HL-60/S4 (cell line): Measurements from ENCODE around the gene KCTD16.

Experiments used
- in situ Hi-C: fragments of 300-500 bp; cut with MboI; formaldehyde crosslinking; loops from 2 replicates; pipeline ENCODE4 v1.14.3; 2022; ENCODE audit warnings: low sequenced_read_pairs

The KCTD16 gene

GRCh38 chr5:144170276-144171024 is at the start of gene KCTD16, which contains the start of gene YIPF5:
Gene KCTD16 (plus strand): TSS chr5:144170873.
Gene YIPF5 (minus strand): TSS chr5:144170659. CDS start chr5:144169955, 704 bp downstream.
- in situ Hi-C loops: no loop called here

DNA sequence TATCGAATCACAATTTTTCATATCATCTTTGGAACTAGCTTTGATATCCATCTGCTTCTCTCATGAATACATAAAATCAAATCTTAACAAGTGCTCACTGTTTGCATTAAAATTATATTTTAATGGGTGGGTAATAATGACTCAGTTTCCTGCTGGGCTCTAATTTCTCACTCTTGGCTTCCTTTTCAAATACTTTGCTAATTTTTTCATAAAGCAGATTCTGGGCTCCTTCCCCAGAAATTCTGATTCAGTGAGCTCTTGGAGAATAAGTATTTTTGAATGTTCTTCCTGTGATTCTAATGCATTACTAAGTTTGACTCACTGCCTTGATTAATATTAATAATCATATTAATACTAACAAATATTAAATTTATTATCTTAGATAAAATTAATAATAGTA is 49.1 kb upstream of the KCTD16 start:
- in situ Hi-C loops: no loop called here

DNA sequence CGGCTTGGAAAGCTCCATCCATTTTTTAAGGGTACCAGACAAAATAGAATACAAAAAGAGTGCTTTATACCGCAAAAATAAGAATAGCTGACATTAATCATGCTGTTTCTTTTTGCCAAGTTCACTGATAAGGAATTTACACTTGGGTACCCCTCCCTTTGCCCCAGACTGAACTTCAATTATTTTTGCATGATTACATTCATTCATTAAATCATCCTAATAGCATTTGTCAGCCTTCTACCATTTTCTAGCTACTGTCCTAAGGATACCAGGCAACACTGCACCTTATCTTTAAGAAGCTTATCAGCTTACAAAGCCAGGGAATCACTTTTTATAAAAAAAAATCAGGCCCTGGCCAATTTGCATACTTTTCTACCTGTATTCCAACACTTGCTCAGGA is 48.6 kb upstream of the KCTD16 start:
- in situ Hi-C loops: no loop called here

DNA sequence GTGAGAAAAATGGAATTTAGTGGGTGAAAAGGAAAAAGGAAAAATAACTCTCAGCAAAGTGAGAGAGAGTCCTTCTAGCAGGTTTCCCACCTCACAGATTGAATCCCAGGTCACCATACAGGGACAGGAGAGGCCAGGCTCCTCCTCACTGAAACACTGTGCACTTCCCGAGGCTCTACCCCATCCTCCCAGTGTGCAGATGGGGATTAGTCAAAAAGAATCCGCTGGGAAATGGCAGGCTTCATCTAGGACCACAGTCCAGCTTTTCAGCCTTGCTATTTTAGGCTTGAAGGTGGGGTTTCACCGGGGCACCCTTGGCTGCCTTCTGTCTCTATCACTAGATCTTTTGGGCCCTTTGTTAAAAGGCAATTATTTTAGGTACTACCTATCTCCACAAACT is 48.0 kb upstream of the KCTD16 start:
- in situ Hi-C loops: no loop called here

GRCh38 chr5:144125163-144125726 is 45.4 kb upstream of the KCTD16 start:
- in situ Hi-C loops: no loop called here

DNA sequence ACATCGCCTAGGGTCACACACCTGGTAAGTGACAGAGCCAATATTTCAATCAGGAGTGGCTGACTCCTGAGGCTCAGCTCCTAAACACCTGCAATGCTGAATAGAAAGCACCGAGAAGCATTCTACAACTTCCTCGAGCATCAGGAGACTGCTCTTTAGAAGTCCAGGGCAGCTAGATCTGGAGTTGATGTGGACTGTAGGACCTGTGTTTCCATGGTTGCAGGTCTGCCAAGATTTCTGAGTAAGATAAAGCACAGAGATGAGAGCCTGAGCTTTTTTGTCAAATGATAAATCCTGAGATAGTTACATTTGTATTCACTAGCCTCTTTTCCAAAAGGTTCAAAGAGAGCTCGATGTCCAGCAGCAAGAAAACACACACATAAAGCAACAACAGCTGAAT is 44.0 kb upstream of the KCTD16 start:
- in situ Hi-C loops: no loop called here

GRCh38 chr5:144128844-144129243 is 41.8 kb upstream of the KCTD16 start:
- in situ Hi-C loops: no loop called here

DNA sequence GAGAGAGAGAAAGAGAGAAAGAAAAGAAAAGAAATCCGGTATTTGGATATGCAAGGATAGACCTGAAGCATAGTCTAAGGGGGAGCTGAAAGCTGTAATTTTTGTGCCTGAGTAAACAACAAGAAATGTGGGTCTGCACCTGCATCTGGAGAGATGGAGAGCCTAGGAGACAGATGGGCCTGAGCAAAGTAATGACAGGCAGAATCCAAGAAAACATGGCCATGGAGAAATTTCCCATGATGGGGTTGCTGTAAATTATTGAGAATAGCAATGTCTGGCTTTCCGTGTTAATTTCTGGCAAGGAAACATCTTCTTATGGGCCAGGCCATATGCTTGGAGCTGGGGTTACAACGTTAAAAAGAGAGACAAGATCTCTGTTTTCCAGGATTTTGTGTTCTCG is 40.4 kb upstream of the KCTD16 start:
- in situ Hi-C loops: no loop called here

- in situ Hi-C loops: no loop called here
Observed at GRCh38 chr5:144131261-144131660, 39.4 kb upstream of the KCTD16 start.

DNA sequence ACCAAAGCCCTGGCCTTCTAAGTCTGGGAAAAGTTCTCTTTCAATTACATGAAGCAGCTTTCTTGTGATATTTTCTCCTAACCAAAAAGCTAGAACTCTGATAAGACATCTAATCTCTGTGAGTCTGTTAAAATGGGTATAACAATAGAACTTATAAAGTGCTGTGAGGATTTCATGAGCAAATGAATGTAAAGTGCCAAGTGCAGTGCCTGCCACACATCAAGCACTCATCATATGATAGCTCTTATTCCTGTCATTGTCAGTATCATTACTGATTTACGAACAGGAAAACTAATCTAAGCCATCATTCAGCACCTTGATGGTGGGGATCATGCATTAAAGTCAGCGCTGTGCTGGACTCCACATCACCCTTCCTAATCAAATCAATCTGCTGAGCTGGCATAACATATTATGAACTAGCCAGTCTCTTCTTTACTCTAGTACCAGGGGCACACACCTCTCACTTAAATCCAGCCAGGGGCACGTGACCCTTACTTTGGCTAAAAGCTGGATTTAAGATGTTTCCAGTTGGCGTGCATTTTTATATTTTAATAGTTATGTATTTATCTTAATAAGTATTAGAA is 37.5 kb upstream of the KCTD16 start:
- in situ Hi-C loops: no loop called here

GRCh38 chr5:144134194-144134826 is 36.4 kb upstream of the KCTD16 start:
- in situ Hi-C loops: no loop called here

- in situ Hi-C loops: no loop called here
Observed at GRCh38 chr5:144135113-144135762, 35.4 kb upstream of the KCTD16 start.

GRCh38 chr5:144139586-144139985 is 31.1 kb upstream of the KCTD16 start:
- in situ Hi-C loops: no loop called here

- in situ Hi-C loops: no loop called here
Observed at GRCh38 chr5:144141585-144141984, 29.1 kb upstream of the KCTD16 start.

DNA sequence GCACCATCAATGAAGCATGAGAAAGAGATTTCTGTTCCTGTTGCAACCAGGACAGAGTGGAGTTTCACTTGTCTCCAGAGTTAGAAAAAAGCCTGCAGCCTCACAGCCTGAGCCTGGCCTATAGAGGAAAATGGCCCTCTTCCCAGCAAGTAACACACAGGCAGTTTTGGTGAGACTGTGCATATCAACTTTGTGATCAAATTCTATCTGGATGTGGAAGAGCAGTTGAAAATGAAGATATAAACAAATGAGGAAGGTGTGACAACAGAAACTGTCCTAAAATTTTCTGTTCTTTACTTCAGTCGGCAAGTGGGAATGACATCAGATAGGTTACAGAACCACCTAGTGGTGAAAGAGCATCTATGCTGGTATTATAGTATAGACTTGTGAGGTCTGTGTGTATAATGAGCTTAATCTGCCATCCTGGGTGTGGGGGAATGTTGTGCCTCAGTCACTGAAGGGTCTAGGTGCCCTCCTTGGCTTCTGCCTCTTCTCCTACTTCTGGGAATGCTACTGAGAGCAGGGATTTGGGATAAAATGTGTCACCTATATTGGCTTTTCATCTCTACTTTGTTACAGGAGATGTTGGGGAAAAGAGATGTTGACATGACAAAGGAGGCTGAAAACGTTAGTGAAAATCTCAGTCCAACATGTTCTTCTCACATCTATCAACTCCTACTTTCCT is 28.4 kb upstream of the KCTD16 start:
- in situ Hi-C loops: no loop called here

GRCh38 chr5:144142824-144143162 is 27.9 kb upstream of the KCTD16 start:
- in situ Hi-C loops: no loop called here

DNA sequence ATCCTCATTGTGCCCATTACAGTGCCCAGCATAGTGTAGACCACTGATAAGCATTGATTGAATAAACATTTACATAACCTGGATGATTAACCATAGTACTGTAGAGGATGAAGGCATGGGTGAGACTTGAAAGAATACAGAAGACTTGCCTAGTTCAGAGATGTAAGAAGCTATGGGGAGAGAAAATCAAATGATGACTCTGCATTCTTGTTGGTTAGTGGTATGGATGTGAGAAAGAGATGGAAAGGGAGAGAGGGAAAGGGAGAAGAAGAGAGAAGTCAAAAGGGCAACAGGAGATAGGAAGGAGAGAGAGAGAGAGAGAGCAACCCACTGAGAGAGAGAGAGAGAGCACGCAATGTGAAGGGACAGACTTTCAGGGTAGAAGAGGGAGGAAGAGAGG is 27.0 kb upstream of the KCTD16 start:
- in situ Hi-C loops: no loop called here

GRCh38 chr5:144144956-144145751 is 25.5 kb upstream of the KCTD16 start:
- in situ Hi-C loops: no loop called here

GRCh38 chr5:144151026-144151425 is 19.6 kb upstream of the KCTD16 start:
- in situ Hi-C loops: no loop called here

DNA sequence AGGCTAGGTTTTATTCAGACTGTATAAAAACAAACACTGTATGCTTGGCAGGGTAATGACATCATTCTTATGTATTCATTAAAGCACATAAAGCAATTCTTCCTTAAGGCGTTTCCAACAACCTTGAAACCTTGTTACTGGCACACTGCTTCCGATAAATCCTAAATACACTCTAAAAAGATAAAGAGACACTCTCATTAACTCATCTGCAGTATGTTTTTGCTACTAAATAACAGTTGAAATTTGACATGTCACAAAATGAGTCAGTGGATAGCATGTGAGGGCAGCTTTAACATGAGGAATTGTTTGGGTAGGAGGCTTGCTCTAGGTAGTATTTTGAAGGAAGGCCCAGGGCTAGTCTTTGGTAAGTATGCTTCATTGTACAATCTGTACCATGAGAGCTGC is 13.9 kb upstream of the KCTD16 start:
- in situ Hi-C loops: no loop called here
